ENCODE measurements around the gene RTN4R. TPM values are rescaled to one million over a fixed set of nuclear protein-coding genes. Genes with fewer than 3 reads are reported as not detected.
"Not testable (repeated sequence)": the region's sequence is repeated elsewhere in the genome, so short reads cannot be mapped to it uniquely, and the experiment has no call there.

The RTN4R gene
- total RNA-seq, 1 experiment from 2014 or later: 16.3 TPM

- H3K4me3 ChIP-seq (ENCODE audit: low read depth in 2 of 2, low read length in 2 of 2): no peak overlapping the region
Observed at GRCh38 chr22:20264614-20265452, 3.3 kb downstream of the RTN4R start.

GRCh38 chr22:20263404-20264281, 4.5 kb downstream of the RTN4R start:
- CTCF ChIA-PET; in situ Hi-C loops (cut with HindIII; ENCODE audit: low pct_unique_long_range_greater_than_20kb, low sequenced_read_pairs): not testable (repeated sequence)

More at GRCh38 chr22:20264614-20265452, 3.3 kb downstream of the RTN4R start:
- DNase-seq (ENCODE audit: low read depth, low spot score) (no peak), ATAC-seq (no peak)
- ChIA-PET CTCF (no interaction called here), POLR2A (no interaction called here)
- H3K27me3 ChIP-seq (ENCODE audit: control insufficient read depth, insufficient read depth, low read length): no peaks in the 10 kb centered on the region
- no peaks in the 10 kb centered on the region; the same call in 1 of the 2 replicates for H3K4me1 ChIP-seq (ENCODE audit: control insufficient read depth, insufficient read depth, low read length)
- in situ Hi-C loops (cut with HindIII; ENCODE audit: low pct_unique_long_range_greater_than_20kb, low sequenced_read_pairs) (no loop called here), intact Hi-C loops (cut with micrococcal nuclease; ENCODE audit: unreplicated experiment) (no loop called here)
- no peaks in the 10 kb centered on the region for H3K9me3 ChIP-seq (ENCODE audit: control insufficient read depth, insufficient read depth, low read depth, low read length)
- TF ChIP-seq TCF7L2 (IDR thresholded peaks at IDR 0.05; ENCODE audit: low read depth, low read length) (no peak), SIN3A (IDR thresholded peaks at IDR 0.05; ENCODE audit: borderline replicate concordance, insufficient read depth, low read depth, low read length) (no peak), POLR2AphosphoS5 (IDR thresholded peaks at IDR 0.05; ENCODE audit: low read depth, low read length) (no peak), CTCF (IDR thresholded peaks at IDR 0.05) (no peak), REST (IDR thresholded peaks at IDR 0.05; ENCODE audit: insufficient read depth in 1 of 2, low read depth in 2 of 2, low read length in 1 of 2) (no peak)
- H3K36me3 ChIP-seq (ENCODE audit: control insufficient read depth, insufficient read depth, low read length): no peaks in the 10 kb centered on the region
- BruUV-seq (replicated peaks): no TSS peak
- H3K27ac ChIP-seq (ENCODE audit: low read length): no peak overlapping the region

More at GRCh38 chr22:20263404-20264281, 4.5 kb downstream of the RTN4R start:
- H3K27me3 ChIP-seq (ENCODE audit: control insufficient read depth, insufficient read depth, low read length); intact Hi-C loops (cut with micrococcal nuclease; ENCODE audit: unreplicated experiment); DNase-seq (ENCODE audit: low read depth, low spot score); H3K4me1 ChIP-seq (ENCODE audit: control insufficient read depth, insufficient read depth, low read length); H3K36me3 ChIP-seq (ENCODE audit: control insufficient read depth, insufficient read depth, low read length); H3K9me3 ChIP-seq (ENCODE audit: control insufficient read depth, insufficient read depth, low read depth, low read length); POLR2A ChIA-PET; H3K4me3 ChIP-seq (ENCODE audit: low read depth in 2 of 2, low read length in 2 of 2); BruUV-seq (replicated peaks); H3K27ac ChIP-seq (ENCODE audit: low read length); ATAC-seq: not testable (repeated sequence)

Measured in Panc1 (cell line).